Right lung (tissue), 10 donors: ENCODE data around the gene PLAGL1. TPM values are rescaled to one million over a fixed set of nuclear protein-coding genes. Genes with fewer than 3 reads are reported as not detected.
"Not testable (repeated sequence)": the region's sequence is repeated elsewhere in the genome, so short reads cannot be mapped to it uniquely, and the experiment has no call there.

ENCODE experiments used
- DNase-seq, 2 donors: peaks; one replicate each; pipeline ENCODE4 v3.0.0-alpha.2; 2013
- long read RNA-seq, 8 donors: transcript quantifications; one replicate each; lab custom pipeline, GENCODE V29; 2026
- polyA plus RNA-seq, 5 donors: library from polyadenylated mRNA; unstranded; fragments of 120-200 nt; gene quantifications; one replicate each; pipeline versions ENCODE4 v1.2.1 to v1.2.3, GENCODE V29; 2013; ENCODE audit warnings: inconsistent platforms in 1 of 5, low replicate concordance in 1 of 5; ENCODE audit not compliant: insufficient read length in 5 of 5, insufficient read depth in 1 of 5

The PLAGL1 gene
- polyA plus RNA-seq = 100 to 1,000 TPM; 124 to 186 (median 126) TPM
- long read RNA-seq, donor 1, partial matches to known transcripts = 32 of 40 reads
- long read RNA-seq, donor 1, other reads (novel, unspliced or antisense) = 0 of 40 reads
- long read RNA-seq, donor 2, partial matches to known transcripts = 7 of 14 reads
- long read RNA-seq, donor 2, other reads (novel, unspliced or antisense) = 0 of 14 reads
- long read RNA-seq, donor 3, partial matches to known transcripts = 15 of 19 reads
- long read RNA-seq, donor 3, other reads (novel, unspliced or antisense) = 0 of 19 reads
- long read RNA-seq, donor 4, partial matches to known transcripts = 16 of 24 reads
- long read RNA-seq, donor 4, other reads (novel, unspliced or antisense) = 0 of 24 reads
- long read RNA-seq, donor 5, transcript PLAGL1-203 (3 exons, 2,800 nt) = major isoform, 6 of 59 reads
- long read RNA-seq, donor 5, transcript PLAGL1-223 (6 exons, 2,138 nt) = minor isoform, 5 of 59 reads
- long read RNA-seq, donor 5, partial matches to known transcripts = 44 of 59 reads
- long read RNA-seq, donor 5, other reads (novel, unspliced or antisense) = 0 of 59 reads
- long read RNA-seq, donor 6, transcript PLAGL1-223 (6 exons, 2,138 nt) = major isoform, 5 of 38 reads
- long read RNA-seq, donor 6, transcript PLAGL1-226 (7 exons, 3,229 nt) = major isoform, 5 of 38 reads
- long read RNA-seq, donor 6, partial matches to known transcripts = 25 of 38 reads
- long read RNA-seq, donor 6, other reads (novel, unspliced or antisense) = 0 of 38 reads
- long read RNA-seq, donor 7, partial matches to known transcripts = 28 of 41 reads
- long read RNA-seq, donor 7, other reads (novel, unspliced or antisense) = 0 of 41 reads
- long read RNA-seq, donor 8, partial matches to known transcripts = 11 of 15 reads
- long read RNA-seq, donor 8, other reads (novel, unspliced or antisense) = 0 of 15 reads

DNA sequence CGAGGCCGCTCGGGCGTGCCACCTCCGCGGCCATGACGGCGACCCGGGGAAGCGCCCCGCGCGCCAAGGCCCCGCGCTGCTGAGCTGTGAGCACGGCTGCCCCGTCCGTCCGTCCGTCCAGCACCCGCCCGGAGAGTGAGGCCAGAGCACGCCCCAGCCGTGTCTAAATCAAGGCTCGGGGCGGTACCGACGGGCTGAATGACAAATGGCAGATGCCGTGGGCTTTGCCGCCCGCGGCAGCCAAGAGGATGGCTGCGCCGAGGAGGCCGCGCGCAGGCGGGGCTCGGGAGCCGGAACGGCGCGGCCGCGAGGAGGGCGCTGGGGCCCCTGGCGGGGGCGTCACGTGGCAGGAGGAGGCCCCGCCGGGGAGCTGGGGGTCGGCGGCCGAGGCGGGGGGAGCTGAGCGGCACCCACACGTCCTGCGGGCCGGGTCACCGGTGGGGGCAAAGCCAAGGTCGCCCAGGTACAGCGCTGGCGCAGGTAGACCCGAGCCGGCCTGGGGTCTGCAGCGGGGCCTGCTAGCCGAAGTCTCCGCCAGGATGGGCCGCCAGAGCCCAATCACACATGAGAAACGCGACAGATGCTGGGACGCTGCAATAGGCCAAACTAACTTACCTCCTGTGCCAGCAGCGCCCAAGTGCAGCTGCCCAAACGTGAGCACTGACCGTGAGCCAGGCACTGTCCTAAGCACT, at the start of gene PLAGL1:
Gene PLAGL1, minus strand, starts transcription at position 140 of the 692 bp plus-strand sequence. CDS start 60,123 bp downstream, outside the sequence.
- peak; percentile 48 to 61 for DNase-seq

DNA sequence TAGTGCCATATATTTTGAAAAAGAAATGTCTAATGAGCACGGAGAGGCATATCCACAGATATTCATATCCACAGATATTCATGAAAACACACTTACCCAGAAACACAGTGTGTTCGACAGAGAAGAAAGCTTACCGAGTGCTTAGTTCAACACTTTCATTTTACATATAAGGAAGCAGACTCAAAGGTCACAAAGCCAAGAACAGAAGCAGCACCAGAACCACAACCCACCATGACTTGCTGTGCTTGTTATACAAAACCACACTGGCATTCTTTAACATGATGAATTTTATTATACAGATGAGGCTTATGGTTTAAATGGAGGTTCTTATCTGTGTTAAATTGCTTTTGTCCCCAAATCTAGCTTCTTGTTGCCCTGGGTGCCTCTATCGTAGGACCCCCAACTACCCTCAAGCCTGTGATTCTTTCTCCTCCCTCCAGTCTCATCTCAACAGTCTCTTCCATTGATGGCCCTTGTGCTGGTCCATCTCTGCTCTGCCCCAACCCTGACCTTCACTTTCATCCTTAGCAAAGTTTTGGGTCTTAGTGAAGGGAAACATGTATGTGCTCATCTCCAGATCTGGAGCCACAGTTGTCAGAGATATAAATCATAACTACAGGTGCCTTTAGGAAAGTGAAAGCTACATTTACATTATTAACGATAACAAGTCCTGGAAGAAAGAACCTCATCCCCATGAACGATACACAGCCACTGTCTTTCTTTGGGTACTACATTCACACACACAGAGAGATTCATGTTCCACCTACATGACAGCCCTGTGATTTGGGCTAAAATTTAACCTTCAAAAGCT, 47.3 kb upstream of the PLAGL1 start:
- no peak for DNase-seq

GRCh38 chr6:144053601-144054000, 45.5 kb upstream of the PLAGL1 start:
- no peak for DNase-seq

GRCh38 chr6:144052488-144052887, 44.4 kb upstream of the PLAGL1 start:
- no peak for DNase-seq

- no peak for DNase-seq
These were observed 41.3 kb upstream of the PLAGL1 start for GRCh38 chr6:144049386-144049785.

GRCh38 chr6:144047688-144048087, 39.6 kb upstream of the PLAGL1 start:
- no peak for DNase-seq

DNA sequence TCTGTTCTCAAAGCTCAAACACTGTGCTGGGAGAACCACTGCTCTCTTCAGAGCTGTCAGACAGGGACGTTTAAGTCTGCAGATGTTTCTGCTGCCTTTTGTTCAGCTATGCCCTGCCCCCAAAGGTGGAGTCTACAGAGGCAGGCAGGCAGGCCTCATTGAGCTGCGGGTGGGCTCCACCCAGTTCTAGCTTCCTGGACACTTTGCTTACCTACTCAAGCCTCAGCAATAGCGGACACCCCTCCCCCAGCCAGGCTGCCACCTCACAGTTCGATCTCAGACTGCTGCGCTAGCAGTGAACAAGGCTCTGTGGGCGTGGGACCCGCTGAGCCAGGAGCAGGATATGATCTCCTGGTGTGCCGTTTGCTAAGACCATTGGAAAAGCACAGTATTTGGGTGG, 38.6 kb upstream of the PLAGL1 start:
- not testable (repeated sequence) for DNase-seq

GRCh38 chr6:144044989-144045388, 36.9 kb upstream of the PLAGL1 start:
- not testable (repeated sequence) for DNase-seq

DNA sequence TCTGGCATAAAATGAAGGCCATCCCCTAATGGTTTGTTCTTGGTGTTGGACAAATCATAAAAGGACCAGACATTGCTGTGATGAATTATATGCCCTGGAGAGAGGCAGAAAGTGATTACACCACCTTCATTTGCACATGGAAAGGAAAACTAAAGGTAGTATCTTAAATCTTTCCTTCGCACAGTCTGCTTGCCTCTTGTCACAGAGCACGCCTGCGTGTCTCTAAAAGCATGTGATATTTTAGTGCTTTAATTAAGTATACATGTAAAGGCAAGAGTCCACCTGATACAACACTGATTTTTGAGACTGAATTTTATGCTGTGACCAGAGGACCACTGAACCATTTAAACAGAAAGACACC, 28.8 kb upstream of the PLAGL1 start:
- no peak for DNase-seq

- DNase-seq = peak; percentile 21 to 36
These were observed 28.2 kb upstream of the PLAGL1 start for GRCh38 chr6:144036064-144036834.

- DNase-seq = no peak
These were observed 27.4 kb upstream of the PLAGL1 start for GRCh38 chr6:144035416-144035815.

DNA sequence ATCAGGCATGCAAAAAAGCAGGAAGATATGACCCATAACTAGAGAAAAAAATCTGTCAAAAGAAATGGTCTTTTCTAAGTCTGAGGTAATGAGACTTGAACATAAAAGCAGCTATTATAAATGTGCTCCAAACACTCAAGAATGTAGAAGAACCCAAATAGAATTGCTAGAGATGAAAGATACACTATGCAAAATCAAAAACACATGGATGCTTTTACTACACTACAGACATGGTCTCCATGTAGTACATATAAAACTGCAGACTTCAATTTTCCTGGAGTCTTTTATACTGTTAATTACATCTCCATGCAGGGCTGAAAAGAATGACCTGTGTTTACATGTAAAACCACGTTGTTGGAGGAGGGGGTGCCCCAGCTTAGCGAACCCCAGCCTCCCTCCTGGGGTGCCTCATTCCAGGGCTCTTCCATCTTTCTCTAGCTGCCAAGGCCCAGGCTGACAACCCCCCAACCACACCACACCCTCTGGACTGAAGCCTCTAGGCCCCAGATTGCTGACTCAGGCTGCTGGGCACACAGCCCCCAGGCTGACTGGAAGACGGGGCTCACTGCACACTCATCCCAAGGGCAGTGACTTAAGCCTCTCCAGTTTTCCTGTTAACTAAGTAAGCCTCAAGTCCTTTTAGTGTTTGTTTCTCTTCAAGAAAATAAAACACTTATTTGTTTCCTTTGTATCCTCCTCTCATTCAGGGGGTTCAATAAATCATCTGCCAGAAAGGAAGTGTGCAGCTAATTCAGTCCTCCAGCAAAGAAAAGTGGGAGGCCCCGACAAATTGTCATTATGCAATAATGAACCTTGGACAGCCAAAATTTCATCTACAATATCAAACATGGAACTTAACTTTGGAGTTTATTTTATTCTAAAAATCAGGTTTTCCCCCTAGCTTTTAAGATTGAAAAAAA, 26.0 kb upstream of the PLAGL1 start:
- no peak for DNase-seq

GRCh38 chr6:144029452-144029851, 21.4 kb upstream of the PLAGL1 start:
- DNase-seq = no peak

DNA sequence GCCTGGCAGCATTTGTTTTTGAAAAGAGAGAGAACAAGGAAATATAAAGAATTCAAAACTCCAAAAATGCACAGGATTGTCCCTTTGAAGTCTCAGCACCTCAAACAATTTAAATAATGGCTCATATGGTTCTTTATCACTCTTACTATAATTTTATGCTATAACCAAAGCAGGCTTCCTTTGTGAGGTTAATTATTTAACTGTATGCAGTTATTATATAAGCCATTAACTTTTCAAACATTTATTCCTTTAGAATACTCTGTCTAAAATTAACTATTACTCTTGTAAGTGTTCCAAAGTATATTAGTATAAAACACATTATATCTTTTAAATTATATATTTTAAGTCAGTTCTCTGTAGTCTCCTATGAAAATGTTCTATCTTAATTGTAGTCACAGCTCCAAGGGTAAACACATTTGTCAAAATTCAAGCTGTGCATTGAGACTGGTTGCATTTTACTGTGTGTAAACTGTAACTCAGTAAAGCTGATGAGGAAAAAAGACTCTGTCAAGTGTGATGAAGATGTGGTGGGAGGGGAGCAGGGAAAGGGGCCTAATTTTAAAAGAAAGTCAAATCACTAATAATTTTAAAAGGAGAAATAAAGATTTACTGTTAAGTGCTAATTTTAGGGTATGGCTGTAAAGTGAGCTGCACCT, 20.0 kb upstream of the PLAGL1 start:
- no peak for DNase-seq

DNA sequence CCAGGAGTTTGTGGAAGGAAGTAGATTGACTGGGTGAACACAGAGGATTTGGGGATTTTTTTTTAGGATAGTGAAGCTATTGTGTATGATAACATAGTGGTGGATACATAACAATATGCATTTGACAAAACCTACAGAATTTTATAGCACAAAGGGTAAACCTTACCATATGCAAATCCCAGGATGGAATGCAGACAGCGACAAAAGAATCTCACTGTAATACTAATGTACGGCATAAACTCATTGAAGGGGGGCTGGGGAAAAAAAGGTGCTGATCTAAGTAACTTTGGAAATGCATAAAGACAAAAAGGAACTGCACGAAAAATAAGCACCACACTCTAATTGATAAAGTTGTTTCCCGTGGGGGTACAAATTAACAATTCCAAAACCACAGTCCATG, 15.2 kb upstream of the PLAGL1 start:
- DNase-seq = no peak

GRCh38 chr6:144019929-144020328, 11.9 kb upstream of the PLAGL1 start:
- no peak for DNase-seq

DNA sequence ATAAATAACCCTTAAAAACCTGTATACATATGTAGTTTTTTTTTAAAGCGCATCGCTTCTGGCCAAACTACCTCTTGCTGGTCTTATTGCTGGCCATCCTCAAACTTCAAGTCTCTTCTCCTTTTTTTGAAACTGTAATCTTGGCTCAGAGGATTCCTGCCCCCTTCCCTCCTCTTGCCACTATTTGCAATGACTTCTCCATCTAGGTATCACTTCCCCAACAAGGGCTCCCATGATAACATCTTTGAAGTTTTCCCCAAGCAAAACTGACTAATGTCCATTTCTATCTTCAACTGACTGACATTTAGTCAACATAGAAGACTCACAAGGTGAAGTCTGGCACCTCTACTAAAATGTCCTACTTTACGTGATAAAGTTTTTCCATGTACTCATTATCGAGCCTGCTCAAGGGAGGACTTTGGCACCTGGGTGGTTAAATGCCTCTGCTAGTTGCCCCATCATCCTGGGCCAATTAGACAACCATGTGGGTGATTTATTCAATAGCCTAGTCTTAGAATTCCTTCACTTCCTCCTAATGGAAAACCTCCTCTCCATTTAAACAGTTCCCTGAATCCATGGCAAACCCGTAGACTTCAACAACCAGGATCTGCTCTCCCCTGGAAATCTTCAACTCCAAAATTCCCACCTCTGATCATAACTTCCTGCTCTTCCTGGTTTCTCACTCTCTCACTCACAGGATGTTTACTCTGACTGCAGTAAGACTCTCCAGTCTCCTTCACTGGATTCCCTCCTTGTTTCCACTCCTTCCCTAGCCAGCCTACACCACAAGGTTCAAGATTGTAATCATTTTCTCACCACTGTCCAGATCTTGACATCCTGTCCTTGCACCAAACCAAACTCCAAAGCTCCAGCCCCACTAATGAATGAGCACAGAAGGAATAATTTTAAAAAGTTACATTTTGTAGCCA, 9.4 kb upstream of the PLAGL1 start:
- DNase-seq = no peak
